ENCODE data around the gene ASCC3. TPM values are rescaled to one million over a fixed set of nuclear protein-coding genes. Genes with fewer than 3 reads are reported as not detected.

The ASCC3 gene
- total RNA-seq, 1 experiment from 2014 or later = 40.5 TPM

DNA sequence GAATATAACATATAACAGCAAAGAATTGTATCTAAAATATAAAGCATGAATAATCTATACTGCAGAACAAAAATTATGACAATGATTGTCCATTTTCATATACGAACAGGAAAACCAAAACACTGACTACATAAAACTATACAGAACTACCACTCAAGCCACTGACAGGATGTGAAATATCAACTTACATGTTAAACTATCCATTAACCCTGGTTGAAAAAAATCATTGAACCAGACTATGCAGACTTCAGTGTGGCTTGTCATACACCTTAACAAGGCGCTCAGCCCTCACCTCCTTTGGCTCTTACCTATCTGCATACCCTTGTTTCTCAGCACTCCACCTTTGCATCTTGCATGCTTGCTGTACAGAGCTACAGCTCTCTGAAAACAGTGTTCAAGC is 34.9 kb downstream of the ASCC3 start:
- TF ChIP-seq CEBPB (IDR thresholded peaks at IDR 0.05; ENCODE audit: low read depth) (no peak), JUND (IDR thresholded peaks at IDR 0.05) (no peak), ZNF274 (IDR thresholded peaks at IDR 0.05; ENCODE audit: low read depth, low read length) (no peak), ELF1 (IDR thresholded peaks at IDR 0.05; ENCODE audit: borderline replicate concordance, low read depth) (no peak), FOSL1 (IDR thresholded peaks at IDR 0.05; ENCODE audit: low read depth) (no peak), SRF (IDR thresholded peaks at IDR 0.05; ENCODE audit: low read depth) (no peak), SP1 (IDR thresholded peaks at IDR 0.05; ENCODE audit: low read depth) (no peak), EZH2phosphoT487 (IDR thresholded peaks at IDR 0.05; ENCODE audit: borderline replicate concordance) (no peak), CTCF (IDR thresholded peaks at IDR 0.05 in 2 of 3, conservative IDR thresholded peaks at IDR 0.05 in 1 of 3; ENCODE audit: borderline replicate concordance in 1 of 3, insufficient read depth in 1 of 3, low read depth in 2 of 3, low read length in 2 of 3) (no peak)
- no peaks in the 10 kb centered on the region for H3K9me3 ChIP-seq (ENCODE audit: control insufficient read depth in 1 of 2, insufficient read depth in 1 of 2, low read depth in 1 of 2, low read length in 2 of 2)
- no peaks in the 10 kb centered on the region for H3K9me2 ChIP-seq (ENCODE audit: insufficient read depth)
- no peaks in the 10 kb centered on the region; the same call in none of the 2 replicates for H4K20me1 ChIP-seq (ENCODE audit: insufficient read depth)
- H3K4me3 ChIP-seq (replicated peaks in 1 of 2; ENCODE audit: low read depth in 1 of 2, low read length in 2 of 2) = no peak overlapping the region
- H3K79me2 ChIP-seq (ENCODE audit: insufficient read depth, low read length) = peaks cover 38% of the 10 kb centered on the region
- RAD21 ChIA-PET (ENCODE audit: low non-redundant PET in 1 of 2, low total read pairs in 2 of 2, uncharacterized antibody in 2 of 2, unreplicated experiment in 2 of 2) = no interaction called here
- CTCF ChIA-PET = no interaction called here
- H3K4me2 ChIP-seq (ENCODE audit: low read length) = no peak overlapping the region
- no peak for DNase-seq (ENCODE audit: low read depth, low spot score)
- no peaks in the 10 kb centered on the region for H3K27me3 ChIP-seq (ENCODE audit: insufficient read depth, low read length)
- H3K9ac ChIP-seq (ENCODE audit: low read length) = no peak overlapping the region
- H3K27ac ChIP-seq (ENCODE audit: low read depth, low read length) = no peak overlapping the region
- H3K4me1 ChIP-seq (ENCODE audit: control insufficient read depth in 1 of 2, insufficient read depth in 2 of 2, low read length in 2 of 2) = no peaks in the 10 kb centered on the region
- intact Hi-C loops (cut with micrococcal nuclease) = no loop called here
- no TSS peak for BruUV-seq (replicated peaks)
- POLR2A ChIA-PET = no interaction called here
- no peaks in the 10 kb centered on the region for H3K36me3 ChIP-seq (ENCODE audit: control insufficient read depth in 1 of 2, insufficient read depth in 2 of 2, low read length in 2 of 2)
- H2AFZ ChIP-seq (ENCODE audit: low read depth, low read length, poor library complexity, severe bottlenecking) = no peak overlapping the region
- ATAC-seq = no peak

DNA sequence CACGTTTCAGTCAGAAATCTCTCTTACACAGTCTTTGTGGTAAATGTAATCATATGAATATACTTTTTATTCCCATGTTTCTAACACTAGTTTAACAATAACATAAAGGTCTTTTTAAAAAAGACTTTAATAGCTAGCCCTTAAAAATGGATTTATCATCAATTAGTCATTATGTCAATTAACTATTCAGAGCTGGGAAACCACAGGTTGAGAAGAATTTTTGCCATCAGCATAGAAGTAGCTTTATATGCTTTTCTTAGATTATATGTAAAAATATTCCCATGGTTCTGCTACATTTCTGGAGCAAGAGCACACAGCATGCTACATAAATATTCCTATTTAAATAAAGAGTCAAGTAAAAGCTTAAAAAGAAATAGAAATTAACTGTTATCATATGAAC is 35.5 kb downstream of the ASCC3 start:
- Histone ChIP-seq H3K4me2 (ENCODE audit: low read length) (no peak overlapping the region), H3K36me3 (ENCODE audit: control insufficient read depth in 1 of 2, insufficient read depth in 2 of 2, low read length in 2 of 2) (no peaks in the 10 kb centered on the region), H3K79me2 (ENCODE audit: insufficient read depth, low read length) (peaks cover 44% of the 10 kb centered on the region), H3K9me2 (ENCODE audit: insufficient read depth) (no peaks in the 10 kb centered on the region), H3K4me3 (replicated peaks in 1 of 2; ENCODE audit: low read depth in 1 of 2, low read length in 2 of 2) (no peak overlapping the region), H3K9me3 (ENCODE audit: control insufficient read depth in 1 of 2, insufficient read depth in 1 of 2, low read depth in 1 of 2, low read length in 2 of 2) (no peaks in the 10 kb centered on the region), H3K27me3 (ENCODE audit: insufficient read depth, low read length) (no peaks in the 10 kb centered on the region), H3K9ac (ENCODE audit: low read length) (no peak overlapping the region), H4K20me1 (ENCODE audit: insufficient read depth) (no peaks in the 10 kb centered on the region; the same call in none of the 2 replicates), H2AFZ (ENCODE audit: low read depth, low read length, poor library complexity, severe bottlenecking) (no peak overlapping the region), H3K4me1 (ENCODE audit: control insufficient read depth in 1 of 2, insufficient read depth in 2 of 2, low read length in 2 of 2) (no peaks in the 10 kb centered on the region), H3K27ac (ENCODE audit: low read depth, low read length) (no peak overlapping the region)
- BruUV-seq (replicated peaks) = no TSS peak
- intact Hi-C loops (cut with micrococcal nuclease) = no loop called here
- no peak for TF ChIP-seq CBX3 (IDR thresholded peaks at IDR 0.05; ENCODE audit: low read depth)
- TF ChIP-seq ZFX (IDR thresholded peaks at IDR 0.05) = no peak
- no peak for TF ChIP-seq FOSL1 (IDR thresholded peaks at IDR 0.05; ENCODE audit: low read depth)
- no peak for TF ChIP-seq YY1 (IDR thresholded peaks at IDR 0.05; ENCODE audit: extremely low read depth, insufficient replicate concordance, low read depth, low read length)
- TF ChIP-seq POLR2AphosphoS5 (IDR thresholded peaks at IDR 0.05; ENCODE audit: low read depth, low read length) = no peak
- TF ChIP-seq ATF3 (IDR thresholded peaks at IDR 0.05) = no peak
- no peak for TF ChIP-seq SP1 (IDR thresholded peaks at IDR 0.05; ENCODE audit: low read depth)
- TF ChIP-seq ZNF274 (IDR thresholded peaks at IDR 0.05; ENCODE audit: low read depth, low read length) = no peak
- TF ChIP-seq, protein P1, sequence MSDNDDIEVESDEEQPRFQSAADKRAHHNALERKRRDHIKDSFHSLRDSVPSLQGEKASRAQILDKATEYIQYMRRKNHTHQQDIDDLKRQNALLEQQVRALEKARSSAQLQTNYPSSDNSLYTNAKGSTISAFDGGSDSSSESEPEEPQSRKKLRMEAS (IDR thresholded peaks at IDR 0.05) = no peak
- TF ChIP-seq EZH2 (IDR thresholded peaks at IDR 0.05) = no peak
- no peak for TF ChIP-seq RAD21 (IDR thresholded peaks at IDR 0.05; ENCODE audit: low read depth)
- CTCF ChIA-PET = no interaction called here
- POLR2A ChIA-PET = no interaction called here
- RAD21 ChIA-PET (ENCODE audit: low non-redundant PET in 1 of 2, low total read pairs in 2 of 2, uncharacterized antibody in 2 of 2, unreplicated experiment in 2 of 2) = no interaction called here
- DNase-seq (ENCODE audit: low read depth, low spot score) (no peak), ATAC-seq (no peak)

All from HCT116 (cell line).